ELR (cell line): Measurements from ENCODE around the gene ABCG1.
A peak's percentile ranks its signal among the peaks of the same experiment; 100 is the strongest.

Source experiments
- DNase-seq: peaks from one replicate; pipeline ENCODE4 v3.0.0-alpha.2; 2015; ENCODE audit warnings: low read depth

ABCG1 gene

GRCh38 chr21:42214081-42214750, 4.7 kb upstream of the ABCG1 start:
- DNase-seq: no peak

- no peak for DNase-seq
These were observed 4.0 kb upstream of the ABCG1 start for GRCh38 chr21:42214921-42215320.

DNA sequence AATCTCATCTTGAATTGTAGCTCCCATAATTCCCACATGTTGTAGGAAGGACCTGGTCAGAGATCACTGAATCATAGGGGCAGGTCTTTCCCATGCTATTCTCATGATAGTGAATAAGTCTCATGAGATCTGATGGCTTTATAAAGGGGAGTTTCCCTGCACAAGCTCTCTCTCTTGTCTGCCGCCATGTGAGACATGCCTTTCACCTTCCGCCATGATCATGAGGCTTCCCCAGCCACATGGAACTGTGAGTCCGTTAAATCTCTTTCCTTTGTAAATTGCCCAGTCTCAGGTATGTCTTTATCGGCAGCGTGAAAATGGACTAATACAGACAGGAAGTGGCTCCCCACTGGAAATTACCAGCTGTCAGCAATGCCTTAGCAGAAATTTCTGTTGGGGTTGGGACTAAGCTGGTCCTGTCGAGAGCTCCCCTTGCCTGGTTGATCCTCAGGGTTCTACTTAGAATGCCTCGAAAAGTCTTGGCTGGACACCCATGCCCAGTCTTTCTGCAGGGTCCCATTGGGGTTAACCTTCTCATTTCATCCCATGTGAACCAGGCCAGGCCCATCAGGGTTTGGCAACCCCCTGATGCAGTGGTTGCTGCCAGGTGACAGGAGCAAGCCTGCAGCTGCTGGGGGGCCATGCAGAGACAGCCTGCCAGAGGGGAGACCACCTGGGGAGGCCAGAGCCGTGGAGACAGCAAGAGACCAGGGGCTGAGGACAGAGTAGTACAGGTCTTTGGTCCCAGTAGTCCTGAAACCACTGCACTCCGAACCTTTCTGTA, 2.8 kb upstream of the ABCG1 start:
- no peak for DNase-seq

- DNase-seq: no peak
These were observed 2.0 kb upstream of the ABCG1 start for GRCh38 chr21:42216726-42217572.

DNA sequence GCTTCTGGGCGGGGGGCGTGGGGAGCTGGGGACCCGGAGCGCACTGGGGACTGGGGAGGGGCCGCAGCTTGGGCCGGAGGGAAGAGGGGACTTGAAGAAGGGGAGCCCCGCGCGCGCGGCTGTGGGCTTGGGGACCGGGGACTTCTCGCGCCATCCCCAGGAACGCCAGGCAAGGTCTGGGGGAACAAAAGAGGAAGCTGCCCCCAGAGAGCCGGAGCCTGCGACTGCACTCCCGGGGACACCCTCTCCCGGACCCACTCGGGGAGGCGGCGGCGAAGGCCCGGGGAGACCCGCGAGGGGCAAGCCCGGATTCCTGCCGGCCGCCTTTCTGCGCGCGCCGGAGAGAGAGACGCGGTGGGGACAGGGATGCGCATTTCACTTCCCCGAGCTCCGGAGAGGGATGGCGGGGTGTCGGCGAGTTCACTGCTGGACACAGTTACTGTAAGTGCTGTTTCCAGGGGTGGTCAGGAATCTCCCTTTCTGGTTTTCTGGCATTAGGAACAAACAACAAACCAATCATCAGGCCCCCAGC, 732 bp downstream of the ABCG1 start:
- no peak for DNase-seq

- DNase-seq: peak; percentile 12
These were observed 1.3 kb downstream of the ABCG1 start for GRCh38 chr21:42220138-42220701.

DNA sequence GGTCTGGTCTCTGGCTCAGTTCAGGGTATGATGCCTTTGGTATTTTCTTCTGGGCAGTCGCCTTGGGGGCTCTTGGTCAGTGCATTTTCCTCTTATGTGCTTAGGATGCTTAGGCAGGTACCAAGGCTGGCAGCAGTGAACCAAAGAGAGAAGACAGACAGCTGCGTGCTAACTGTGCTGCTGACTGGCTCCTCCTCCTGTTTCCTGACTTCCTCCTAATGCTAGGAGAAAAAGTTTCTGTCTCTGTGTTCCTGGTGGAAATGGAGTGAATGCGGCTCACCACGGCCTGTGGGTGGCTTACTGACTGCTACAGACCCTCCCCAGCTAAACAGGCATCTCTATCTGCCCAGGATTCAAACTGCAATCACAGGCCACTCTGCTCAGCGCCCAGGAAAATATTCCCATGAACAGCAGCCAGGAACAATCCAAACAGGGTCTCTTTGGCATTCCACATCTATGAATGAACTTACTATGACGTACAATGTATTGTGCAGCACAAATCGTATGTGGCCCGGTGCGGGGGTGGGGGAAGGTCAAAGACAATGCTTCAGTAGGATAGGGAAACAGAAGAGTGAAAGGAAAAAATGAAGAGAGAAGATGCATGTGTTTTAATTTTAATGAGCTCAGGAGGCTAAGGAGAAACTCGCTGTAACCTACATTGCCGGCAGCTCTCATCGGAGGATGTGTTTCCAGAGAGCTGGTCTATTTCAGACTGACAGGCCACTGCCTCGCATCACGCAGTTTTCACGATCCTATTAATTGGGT, 2.8 kb downstream of the ABCG1 start:
- DNase-seq: no peak

DNA sequence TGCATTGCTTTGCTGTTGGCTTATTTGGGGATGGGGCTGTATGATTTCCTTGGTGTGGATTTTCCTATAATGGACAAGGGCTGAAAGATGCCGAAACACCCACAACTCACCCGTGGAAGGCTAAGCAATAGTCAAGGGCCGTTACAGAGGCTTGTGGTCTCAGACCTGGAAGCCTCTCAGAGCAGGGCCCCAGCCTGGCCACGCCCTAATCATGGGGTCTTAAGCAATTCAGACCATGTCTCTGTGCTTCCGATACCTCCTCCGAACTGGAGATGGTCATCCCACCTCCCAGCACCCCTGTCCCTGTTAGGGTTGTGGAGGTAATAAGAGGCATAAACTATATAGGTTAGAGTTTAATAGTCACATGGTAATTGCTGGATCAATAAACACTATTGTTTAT, 3.4 kb downstream of the ABCG1 start:
- DNase-seq: no peak

- DNase-seq: no peak
These were observed 4.0 kb downstream of the ABCG1 start for GRCh38 chr21:42222821-42223390.

GRCh38 chr21:42223826-42224575, 5.1 kb downstream of the ABCG1 start:
- no peak for DNase-seq

GRCh38 chr21:42225042-42225441, 6.1 kb downstream of the ABCG1 start:
- no peak for DNase-seq

- DNase-seq: no peak
These were observed 6.7 kb downstream of the ABCG1 start for GRCh38 chr21:42225571-42226155.

DNA sequence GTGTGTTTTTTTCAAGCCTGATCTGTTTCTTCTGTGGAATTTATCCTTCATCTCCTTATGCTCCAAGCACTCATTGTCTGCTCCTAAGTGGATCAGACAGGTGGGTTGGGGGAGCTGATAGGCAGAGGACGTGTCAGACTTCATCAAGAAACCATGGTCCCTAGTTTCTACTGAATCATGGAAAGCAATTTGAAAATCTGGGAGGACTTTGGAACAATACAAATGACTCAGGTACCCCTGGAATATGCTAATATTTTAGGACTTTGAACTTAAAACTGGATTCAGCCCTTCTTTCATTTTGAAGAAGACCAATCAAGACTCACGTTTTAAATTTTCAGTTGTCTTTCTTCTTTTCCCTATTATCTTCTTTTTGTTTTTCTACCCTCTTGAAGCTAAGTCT, 7.7 kb downstream of the ABCG1 start:
- no peak for DNase-seq

DNA sequence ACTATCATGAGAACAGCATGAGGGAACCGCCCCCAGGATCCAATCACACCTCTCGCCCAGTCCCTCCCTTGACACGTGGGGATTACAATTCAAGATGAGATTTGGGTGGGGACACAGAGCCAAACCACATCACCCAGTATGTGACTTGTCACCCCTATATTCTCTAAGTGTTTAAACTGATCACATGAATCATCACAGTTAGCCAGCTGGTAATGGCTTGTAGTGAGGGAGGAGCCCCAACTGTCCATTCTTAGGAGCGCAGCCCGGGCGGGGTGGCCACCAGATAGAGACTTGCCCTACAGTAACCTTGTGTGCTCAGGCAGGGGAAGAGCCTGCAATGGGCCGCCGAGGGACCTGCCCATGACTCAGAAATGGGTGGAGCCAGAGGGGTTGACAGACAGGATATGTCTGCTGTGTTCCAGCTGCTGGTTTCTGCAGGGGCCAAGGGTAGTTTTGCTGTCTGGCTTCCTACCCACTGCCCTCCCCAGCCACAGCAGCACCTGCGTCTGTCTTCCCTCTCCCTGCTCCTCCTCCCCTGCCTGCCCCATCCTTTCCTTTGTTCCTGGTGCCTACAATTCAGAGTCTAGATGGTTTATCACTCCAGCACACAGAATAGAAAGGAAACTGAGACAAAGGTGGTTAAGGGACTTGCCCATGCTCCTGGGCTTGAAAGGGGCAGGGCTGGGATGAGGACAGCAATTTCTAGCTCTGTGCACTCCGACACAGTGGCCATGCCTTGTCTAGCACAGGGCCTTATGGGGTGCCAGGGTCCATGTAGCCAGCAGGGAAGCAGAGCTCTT, 9.2 kb downstream of the ABCG1 start:
- DNase-seq: peak; percentile 53

DNA sequence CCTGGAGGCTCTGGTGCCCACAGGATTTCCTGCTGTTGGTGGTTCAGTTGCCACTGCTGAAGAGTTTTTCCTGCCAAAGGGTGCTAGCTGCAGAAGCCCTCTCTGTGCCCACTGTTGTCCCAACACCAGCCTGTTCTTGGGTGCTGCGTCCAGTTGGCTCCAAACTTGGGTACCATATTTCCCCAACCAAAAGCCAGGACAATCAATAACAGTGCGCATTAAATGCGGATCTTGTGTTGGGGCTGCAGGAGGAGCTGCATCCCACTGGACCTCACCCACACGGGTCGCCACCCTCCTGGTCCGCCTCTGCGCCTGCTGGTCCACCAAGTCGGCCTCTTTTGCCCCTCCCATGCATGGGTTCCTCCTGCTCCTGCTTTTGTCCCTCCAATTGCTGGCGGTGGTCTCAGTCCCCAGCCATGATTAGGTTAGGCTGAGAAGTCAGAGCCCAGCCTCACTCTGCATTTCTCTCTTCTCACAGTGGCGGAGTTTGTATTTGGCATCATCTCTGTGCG, 9.8 kb downstream of the ABCG1 start:
- no peak for DNase-seq

- no peak for DNase-seq
These were observed 10.7 kb downstream of the ABCG1 start for GRCh38 chr21:42229676-42230075.

DNA sequence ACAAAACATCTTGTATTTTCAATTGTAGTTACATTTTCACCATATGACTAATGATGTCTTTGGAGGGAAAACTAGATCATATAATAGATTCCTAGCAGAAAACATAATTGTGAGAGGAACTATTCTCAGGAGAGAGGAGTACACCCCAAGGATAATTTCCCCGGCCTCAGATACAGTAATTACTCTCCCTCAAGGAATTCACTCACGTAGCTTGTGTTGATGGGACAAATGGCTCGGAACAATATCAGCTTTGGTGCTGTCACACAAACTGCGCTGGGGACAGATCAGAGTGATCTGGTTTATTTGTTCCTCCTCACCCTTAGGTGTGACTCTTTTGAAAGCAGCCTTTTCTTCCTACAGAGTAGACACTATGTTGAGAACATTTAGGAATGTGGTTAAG, 11.2 kb downstream of the ABCG1 start:
- no peak for DNase-seq

DNA sequence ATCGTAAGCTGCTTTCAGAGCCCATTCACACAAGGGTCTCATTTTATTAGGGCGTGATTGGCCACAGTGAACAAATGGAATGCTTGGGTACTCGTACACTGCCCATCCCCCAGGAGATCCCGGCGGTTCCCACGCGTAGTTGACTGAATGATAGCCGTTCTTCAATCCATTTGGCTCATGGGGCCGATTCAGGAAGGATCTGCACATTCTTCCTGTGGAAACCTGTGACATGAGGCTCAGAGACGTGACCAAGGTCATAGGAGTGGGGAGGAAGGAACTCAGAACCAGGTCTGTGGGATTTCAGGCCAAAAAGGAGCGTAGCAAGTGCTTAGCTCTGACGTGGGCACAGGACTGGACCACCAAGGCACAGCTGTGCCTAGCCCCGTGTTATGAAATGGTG, 11.7 kb downstream of the ABCG1 start:
- no peak for DNase-seq

- no peak for DNase-seq
These were observed 12.8 kb downstream of the ABCG1 start for GRCh38 chr21:42231756-42232155.
